SH-SY5Y (cell line): ENCODE results near the gene C12orf60.

ENCODE experiments used
- GATA2 ChIP-seq: IDR thresholded peaks from 2 replicates; pipeline ENCODE4 v1.6.1; 2011; ENCODE audit warnings: mild to moderate bottlenecking, low read depth, low read length
- GATA3 ChIP-seq: IDR thresholded peaks from 2 replicates; pipeline ENCODE4 v1.6.1; 2011; ENCODE audit warnings: low read depth, mild to moderate bottlenecking, low read length, moderate library complexity

Gene C12orf60

GRCh38 chr12:14840616-14841015 is 37.1 kb downstream of the C12orf60 start:
- TF ChIP-seq GATA2 (no peak), GATA3 (no peak)

GRCh38 chr12:14841761-14842160 is 38.3 kb downstream of the C12orf60 start:
- TF ChIP-seq GATA3 (no peak), GATA2 (no peak)

- no peak for TF ChIP-seq GATA3
Observed at GRCh38 chr12:14842315-14842714, 38.8 kb downstream of the C12orf60 start.

GRCh38 chr12:14843425-14843887 is 40.0 kb downstream of the C12orf60 start, which contains the start of gene ART4:
ART4 (minus strand) TSS chr12:14843526; CDS start chr12:14843113, 413 bp downstream.
- TF ChIP-seq GATA2, result no peak
- TF ChIP-seq GATA3, result no peak

GRCh38 chr12:14844401-14844800 is 40.9 kb downstream of the C12orf60 start:
- no peak for TF ChIP-seq GATA2
- no peak for TF ChIP-seq GATA3

- TF ChIP-seq GATA2 (no peak), GATA3 (no peak)
Observed at GRCh38 chr12:14845350-14845750, 41.9 kb downstream of the C12orf60 start.

GRCh38 chr12:14846042-14846587 is 42.6 kb downstream of the C12orf60 start:
- no peak for TF ChIP-seq GATA3
- TF ChIP-seq GATA2, result no peak

GRCh38 chr12:14846876-14847580 is 43.6 kb downstream of the C12orf60 start:
- no peak for TF ChIP-seq GATA2
- no peak for TF ChIP-seq GATA3

- TF ChIP-seq GATA2 (no peak), GATA3 (no peak)
Observed at GRCh38 chr12:14849661-14850060, 46.2 kb downstream of the C12orf60 start.

- TF ChIP-seq GATA2, result no peak
Observed at GRCh38 chr12:14850929-14851663, 47.6 kb downstream of the C12orf60 start.

GRCh38 chr12:14852880-14853279 is 49.4 kb downstream of the C12orf60 start:
- no peak for TF ChIP-seq GATA2
- no peak for TF ChIP-seq GATA3

GRCh38 chr12:14853961-14854360 is 50.5 kb downstream of the C12orf60 start:
- TF ChIP-seq GATA3, result no peak
- TF ChIP-seq GATA2, result no peak

- TF ChIP-seq GATA2, result no peak
- TF ChIP-seq GATA3, result no peak
Observed at GRCh38 chr12:14854586-14855183, 51.2 kb downstream of the C12orf60 start.

- TF ChIP-seq GATA3, result no peak
- TF ChIP-seq GATA2, result no peak
Observed at GRCh38 chr12:14858513-14858912, 55.0 kb downstream of the C12orf60 start.
